ENCODE measurements around the gene ERC2. TPM values are rescaled to one million over a fixed set of nuclear protein-coding genes. Genes with fewer than 3 reads are reported as not detected.

The ERC2 gene
- total and polyA plus RNA-seq, 8 donors, result 1.2 to 4.8 (median 2.3) TPM

GRCh38 chr3:55484191-55484689, 984.0 kb downstream of the ERC2 start:
- Histone ChIP-seq H3K27me3 (no peaks in the 10 kb centered on the region), H3K4me3 (peak overlapping the region in 2 of 4 donors; percentile 17 to 72), H3K4me1 (peaks cover 0 to 7% (median 0%) of the 10 kb centered on the region in 3 donors), H3K27ac (no peak overlapping the region), H3K36me3 (no peaks in the 10 kb centered on the region), H3K9me3 (no peaks in the 10 kb centered on the region)
- FAIRE-seq, result no peak
- DNase-seq, result peak in 5 of 6 donors; percentile 21 to 75 (median 33)
- TF ChIP-seq, protein P1, sequence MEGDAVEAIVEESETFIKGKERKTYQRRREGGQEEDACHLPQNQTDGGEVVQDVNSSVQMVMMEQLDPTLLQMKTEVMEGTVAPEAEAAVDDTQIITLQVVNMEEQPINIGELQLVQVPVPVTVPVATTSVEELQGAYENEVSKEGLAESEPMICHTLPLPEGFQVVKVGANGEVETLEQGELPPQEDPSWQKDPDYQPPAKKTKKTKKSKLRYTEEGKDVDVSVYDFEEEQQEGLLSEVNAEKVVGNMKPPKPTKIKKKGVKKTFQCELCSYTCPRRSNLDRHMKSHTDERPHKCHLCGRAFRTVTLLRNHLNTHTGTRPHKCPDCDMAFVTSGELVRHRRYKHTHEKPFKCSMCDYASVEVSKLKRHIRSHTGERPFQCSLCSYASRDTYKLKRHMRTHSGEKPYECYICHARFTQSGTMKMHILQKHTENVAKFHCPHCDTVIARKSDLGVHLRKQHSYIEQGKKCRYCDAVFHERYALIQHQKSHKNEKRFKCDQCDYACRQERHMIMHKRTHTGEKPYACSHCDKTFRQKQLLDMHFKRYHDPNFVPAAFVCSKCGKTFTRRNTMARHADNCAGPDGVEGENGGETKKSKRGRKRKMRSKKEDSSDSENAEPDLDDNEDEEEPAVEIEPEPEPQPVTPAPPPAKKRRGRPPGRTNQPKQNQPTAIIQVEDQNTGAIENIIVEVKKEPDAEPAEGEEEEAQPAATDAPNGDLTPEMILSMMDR (IDR thresholded peaks at IDR 0.05), result no peak
- WGBS, 2 donors, result 28 to 45% methylated on average over 20 of the region's 20 CpGs
- ATAC-seq, result no peak
- intact Hi-C loops (cut with DNase I), result loop anchor here in 1 of 3 donors (10.0 kb wide), 2 partner anchors 261 to 411 kb away; no protein-coding TSS in a partner anchor

- TF ChIP-seq, protein P1 (IDR thresholded peaks at IDR 0.05), result no peak
- Histone ChIP-seq H3K27ac (no peak overlapping the region), H3K4me3 (peak overlapping the region in 2 of 4 donors; percentile 48 to 72), H3K4me1 (peaks cover 0 to 7% (median 0%) of the 10 kb centered on the region in 3 donors), H3K36me3 (no peaks in the 10 kb centered on the region), H3K27me3 (no peaks in the 10 kb centered on the region), H3K9me3 (no peaks in the 10 kb centered on the region)
- no peak for ATAC-seq
- peak in 1 of 6 donors; percentile 35 for DNase-seq
- intact Hi-C loops (cut with DNase I), result loop anchor here in 1 of 3 donors (10.0 kb wide), 2 partner anchors 261 to 411 kb away; no protein-coding TSS in a partner anchor
- no peak for FAIRE-seq
- whole genome bisulfite sequencing, 2 donors, result 48 to 55% methylated on average over 40 of the region's 40 CpGs
These were observed 984.8 kb downstream of the ERC2 start for GRCh38 chr3:55483196-55484095.

- WGBS, 2 donors, result 11 to 21% methylated on average over 38 of the region's 38 CpGs
- TF ChIP-seq, protein P1 (IDR thresholded peaks at IDR 0.05), result no peak
- DNase-seq, result peak in 5 of 6 donors; percentile 31 to 59 (median 34)
- Histone ChIP-seq H3K4me1 (peaks cover 0 to 7% (median 0%) of the 10 kb centered on the region in 3 donors), H3K9me3 (no peaks in the 10 kb centered on the region), H3K36me3 (no peaks in the 10 kb centered on the region), H3K27ac (no peak overlapping the region), H3K27me3 (no peaks in the 10 kb centered on the region), H3K4me3 (peak overlapping the region in 3 of 4 donors; percentile 24 to 48 (median 39))
- intact Hi-C loops (cut with DNase I), result loop anchor here in 1 of 3 donors (10.0 kb wide), 2 partner anchors 262 to 412 kb away; no protein-coding TSS in a partner anchor
- ATAC-seq, result no peak
- no peak for FAIRE-seq
These were observed 985.6 kb downstream of the ERC2 start for GRCh38 chr3:55482496-55483195.

DNA sequence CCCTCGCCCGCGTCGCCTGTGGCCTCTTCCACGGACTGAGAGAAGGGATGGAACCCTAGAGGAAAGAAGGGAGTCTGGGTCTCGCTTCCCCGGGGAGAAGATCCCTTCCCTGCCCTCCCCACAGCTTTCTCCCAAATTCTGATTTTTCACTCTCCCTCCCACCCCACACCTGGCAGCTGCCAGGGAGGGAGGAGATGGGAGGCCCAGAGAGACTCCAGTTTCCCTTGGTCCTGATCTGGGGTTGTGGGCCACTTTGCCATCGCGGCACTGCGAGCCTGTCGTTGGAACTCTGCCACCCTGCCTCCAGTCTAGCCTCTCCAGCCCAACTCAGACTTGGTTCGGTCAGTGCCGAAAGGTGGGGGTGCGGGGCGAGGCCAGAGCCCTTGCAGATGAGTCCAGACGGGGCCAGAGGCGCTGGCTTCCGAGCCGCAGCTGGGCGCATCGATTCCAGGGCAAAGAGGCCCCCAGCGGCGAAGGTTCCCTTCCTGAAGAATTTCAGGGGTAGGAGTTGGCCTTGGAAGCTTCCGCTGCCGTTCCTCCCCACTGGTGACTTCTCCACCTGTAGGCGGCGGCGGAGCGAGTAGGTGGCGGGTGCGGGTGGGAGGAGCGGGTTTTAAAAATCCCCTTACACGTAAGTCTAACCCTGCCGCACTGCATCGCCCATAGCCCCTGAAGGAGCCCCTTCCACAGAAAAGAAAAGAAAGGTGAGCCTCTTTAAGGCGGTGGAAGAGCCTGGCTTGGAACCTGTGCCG, 986.3 kb downstream of the ERC2 start:
- no peak for FAIRE-seq
- H3K36me3 ChIP-seq, result no peaks in the 10 kb centered on the region
- H3K4me1 ChIP-seq, result peaks cover 0 to 7% (median 0%) of the 10 kb centered on the region in 3 donors
- peak; percentile 12 to 82 (median 45) for DNase-seq
- no peaks in the 10 kb centered on the region for H3K27me3 ChIP-seq
- no peak for ATAC-seq
- WGBS, 2 donors, result 8 to 11% methylated on average over 37 of the region's 37 CpGs
- H3K27ac ChIP-seq, result no peak overlapping the region
- TF ChIP-seq, protein P1 (IDR thresholded peaks at IDR 0.05), result no peak
- peak overlapping the region; percentile 4 to 48 (median 32) for H3K4me3 ChIP-seq
- intact Hi-C loops (cut with DNase I), result loop anchor here in 1 of 3 donors (10.0 kb wide), 2 partner anchors 263 to 413 kb away; no protein-coding TSS in a partner anchor
- H3K9me3 ChIP-seq, result no peaks in the 10 kb centered on the region
